H1 (cell line): ENCODE results near the gene KCTD17.

Experiments
- CEBPB ChIP-seq: IDR thresholded peaks from 2 replicates; pipeline ENCODE4 v1.6.1; 2012; ENCODE audit warnings: low read depth, low read length
- CHD1 ChIP-seq: IDR thresholded peaks from 2 replicates; pipeline ENCODE4 v1.6.1; 2012; ENCODE audit warnings: low read depth, low read length, improper control_type of control experiment
- EZH2 ChIP-seq: fragments of 200-600 bp; sonication (generic); IDR thresholded peaks from 2 replicates; pipeline ENCODE4 v1.7.1; 2012; ENCODE audit warnings: low read depth, mild to moderate bottlenecking, moderate library complexity, low read length, inconsistent platforms; ENCODE audit not compliant: severe bottlenecking
- HDAC2 ChIP-seq, 2 experiments: fragments of 300-600 bp in 1 of 2; sonication (generic) in 1 of 2; IDR thresholded peaks; 2 replicates each; pipeline ENCODE4 v1.6.1; 2011 to 2012; ENCODE audit warnings: low read depth in 2 of 2, low read length in 2 of 2, mild to moderate bottlenecking in 2 of 2, moderate library complexity in 2 of 2, borderline replicate concordance in 1 of 2, inconsistent platforms in 1 of 2
- NANOG ChIP-seq: IDR thresholded peaks from 2 replicates; pipeline ENCODE4 v1.6.1; 2011; ENCODE audit warnings: low read length, low read depth, mild to moderate bottlenecking, inconsistent platforms; ENCODE audit not compliant: insufficient read depth, poor library complexity, severe bottlenecking
- NRF1 ChIP-seq: IDR thresholded peaks from 2 replicates; pipeline ENCODE4 v1.6.1; 2011; ENCODE audit warnings: mild to moderate bottlenecking, low read depth, low read length, improper control_type of control experiment
- POLR2A ChIP-seq, 2 experiments: IDR thresholded peaks; 1 replicate in 1 of 2; 2 replicates in 1 of 2; pipeline ENCODE4 v1.6.1; 2011; ENCODE audit warnings: low read depth in 2 of 2, low read length in 2 of 2, mild to moderate bottlenecking in 2 of 2; ENCODE audit errors: control extremely low read depth in 1 of 2
- RFX5 ChIP-seq: IDR thresholded peaks from 2 replicates; pipeline ENCODE4 v1.6.1; 2011; ENCODE audit warnings: low read depth, low read length, improper control_type of control experiment, borderline replicate concordance
- TEAD4 ChIP-seq: IDR thresholded peaks from 2 replicates; pipeline ENCODE4 v1.6.1; 2012; ENCODE audit warnings: low read depth, low read length, inconsistent platforms, mixed read lengths
- YY1 ChIP-seq: IDR thresholded peaks from 2 replicates; pipeline ENCODE4 v1.6.1; 2011; ENCODE audit warnings: low read depth, mild to moderate bottlenecking, low read length
- TF ChIP-seq, protein P1 (sequence below): IDR thresholded peaks from 2 replicates; pipeline ENCODE4 v1.6.1; 2012; ENCODE audit warnings: inconsistent platforms
- TF ChIP-seq, protein P2 (sequence below), 3 experiments: IDR thresholded peaks; 1 replicate in 2 of 3; 2 replicates in 1 of 3; pipeline versions ENCODE4 v1.5.1 to v1.6.1; 2011; ENCODE audit warnings: low read length in 3 of 3, mild to moderate bottlenecking in 3 of 3, inconsistent platforms in 2 of 3, low read depth in 1 of 3, moderate library complexity in 1 of 3; ENCODE audit not compliant: insufficient read depth in 1 of 3; ENCODE audit errors: control extremely low read depth in 1 of 3
- TF ChIP-seq, protein P3 (sequence below): fragments of 300-600 bp; sonication (generic); IDR thresholded peaks from 2 replicates; pipeline ENCODE4 v1.7.1; 2012; ENCODE audit warnings: low read length, moderate library complexity, mild to moderate bottlenecking, inconsistent platforms; ENCODE audit not compliant: insufficient replicate concordance
- TF ChIP-seq, protein P4 (sequence below): IDR thresholded peaks from 2 replicates; pipeline ENCODE4 v1.6.1; 2012; ENCODE audit warnings: inconsistent platforms

DNA sequence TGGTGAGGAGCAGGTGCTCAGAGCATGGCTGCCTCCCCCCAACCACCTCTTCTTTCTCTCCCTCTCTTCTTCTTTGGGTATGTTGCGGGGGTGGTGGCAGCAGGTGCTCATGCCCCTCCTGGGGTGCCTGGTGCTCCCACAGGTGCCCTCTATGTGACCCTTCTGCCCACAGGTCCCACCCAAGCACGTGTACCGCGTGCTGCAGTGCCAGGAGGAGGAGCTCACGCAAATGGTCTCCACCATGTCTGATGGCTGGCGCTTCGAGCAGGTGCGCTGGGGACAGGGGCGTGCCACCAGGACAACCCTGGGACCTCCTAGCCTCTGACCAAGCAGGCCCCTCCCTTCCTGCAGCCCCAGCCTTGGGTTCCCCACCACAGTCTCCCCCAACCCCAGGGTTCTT is 5.7 kb downstream of the KCTD17 start:
- TF ChIP-seq EZH2 (no peak), POLR2A (IDR thresholded peaks at IDR 0.05; ENCODE audit: control extremely low read depth in 1 of 2, low read depth in 2 of 2, low read length in 2 of 2) (no peak), YY1 (no peak), NRF1 (no peak), RFX5 (no peak), NANOG (no peak), CEBPB (no peak), CHD1 (no peak), HDAC2 (IDR thresholded peaks at IDR 0.05; ENCODE audit: borderline replicate concordance in 1 of 2, low read depth in 2 of 2, low read length in 2 of 2) (no peak), TEAD4 (no peak)
- TF ChIP-seq, protein P1, sequence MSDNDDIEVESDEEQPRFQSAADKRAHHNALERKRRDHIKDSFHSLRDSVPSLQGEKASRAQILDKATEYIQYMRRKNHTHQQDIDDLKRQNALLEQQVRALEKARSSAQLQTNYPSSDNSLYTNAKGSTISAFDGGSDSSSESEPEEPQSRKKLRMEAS = no peak
- TF ChIP-seq, protein P2, sequence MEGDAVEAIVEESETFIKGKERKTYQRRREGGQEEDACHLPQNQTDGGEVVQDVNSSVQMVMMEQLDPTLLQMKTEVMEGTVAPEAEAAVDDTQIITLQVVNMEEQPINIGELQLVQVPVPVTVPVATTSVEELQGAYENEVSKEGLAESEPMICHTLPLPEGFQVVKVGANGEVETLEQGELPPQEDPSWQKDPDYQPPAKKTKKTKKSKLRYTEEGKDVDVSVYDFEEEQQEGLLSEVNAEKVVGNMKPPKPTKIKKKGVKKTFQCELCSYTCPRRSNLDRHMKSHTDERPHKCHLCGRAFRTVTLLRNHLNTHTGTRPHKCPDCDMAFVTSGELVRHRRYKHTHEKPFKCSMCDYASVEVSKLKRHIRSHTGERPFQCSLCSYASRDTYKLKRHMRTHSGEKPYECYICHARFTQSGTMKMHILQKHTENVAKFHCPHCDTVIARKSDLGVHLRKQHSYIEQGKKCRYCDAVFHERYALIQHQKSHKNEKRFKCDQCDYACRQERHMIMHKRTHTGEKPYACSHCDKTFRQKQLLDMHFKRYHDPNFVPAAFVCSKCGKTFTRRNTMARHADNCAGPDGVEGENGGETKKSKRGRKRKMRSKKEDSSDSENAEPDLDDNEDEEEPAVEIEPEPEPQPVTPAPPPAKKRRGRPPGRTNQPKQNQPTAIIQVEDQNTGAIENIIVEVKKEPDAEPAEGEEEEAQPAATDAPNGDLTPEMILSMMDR (IDR thresholded peaks at IDR 0.05; ENCODE audit: control extremely low read depth in 1 of 3, insufficient read depth in 1 of 3, low read depth in 1 of 3, low read length in 3 of 3) = no peak
- TF ChIP-seq, protein P3, sequence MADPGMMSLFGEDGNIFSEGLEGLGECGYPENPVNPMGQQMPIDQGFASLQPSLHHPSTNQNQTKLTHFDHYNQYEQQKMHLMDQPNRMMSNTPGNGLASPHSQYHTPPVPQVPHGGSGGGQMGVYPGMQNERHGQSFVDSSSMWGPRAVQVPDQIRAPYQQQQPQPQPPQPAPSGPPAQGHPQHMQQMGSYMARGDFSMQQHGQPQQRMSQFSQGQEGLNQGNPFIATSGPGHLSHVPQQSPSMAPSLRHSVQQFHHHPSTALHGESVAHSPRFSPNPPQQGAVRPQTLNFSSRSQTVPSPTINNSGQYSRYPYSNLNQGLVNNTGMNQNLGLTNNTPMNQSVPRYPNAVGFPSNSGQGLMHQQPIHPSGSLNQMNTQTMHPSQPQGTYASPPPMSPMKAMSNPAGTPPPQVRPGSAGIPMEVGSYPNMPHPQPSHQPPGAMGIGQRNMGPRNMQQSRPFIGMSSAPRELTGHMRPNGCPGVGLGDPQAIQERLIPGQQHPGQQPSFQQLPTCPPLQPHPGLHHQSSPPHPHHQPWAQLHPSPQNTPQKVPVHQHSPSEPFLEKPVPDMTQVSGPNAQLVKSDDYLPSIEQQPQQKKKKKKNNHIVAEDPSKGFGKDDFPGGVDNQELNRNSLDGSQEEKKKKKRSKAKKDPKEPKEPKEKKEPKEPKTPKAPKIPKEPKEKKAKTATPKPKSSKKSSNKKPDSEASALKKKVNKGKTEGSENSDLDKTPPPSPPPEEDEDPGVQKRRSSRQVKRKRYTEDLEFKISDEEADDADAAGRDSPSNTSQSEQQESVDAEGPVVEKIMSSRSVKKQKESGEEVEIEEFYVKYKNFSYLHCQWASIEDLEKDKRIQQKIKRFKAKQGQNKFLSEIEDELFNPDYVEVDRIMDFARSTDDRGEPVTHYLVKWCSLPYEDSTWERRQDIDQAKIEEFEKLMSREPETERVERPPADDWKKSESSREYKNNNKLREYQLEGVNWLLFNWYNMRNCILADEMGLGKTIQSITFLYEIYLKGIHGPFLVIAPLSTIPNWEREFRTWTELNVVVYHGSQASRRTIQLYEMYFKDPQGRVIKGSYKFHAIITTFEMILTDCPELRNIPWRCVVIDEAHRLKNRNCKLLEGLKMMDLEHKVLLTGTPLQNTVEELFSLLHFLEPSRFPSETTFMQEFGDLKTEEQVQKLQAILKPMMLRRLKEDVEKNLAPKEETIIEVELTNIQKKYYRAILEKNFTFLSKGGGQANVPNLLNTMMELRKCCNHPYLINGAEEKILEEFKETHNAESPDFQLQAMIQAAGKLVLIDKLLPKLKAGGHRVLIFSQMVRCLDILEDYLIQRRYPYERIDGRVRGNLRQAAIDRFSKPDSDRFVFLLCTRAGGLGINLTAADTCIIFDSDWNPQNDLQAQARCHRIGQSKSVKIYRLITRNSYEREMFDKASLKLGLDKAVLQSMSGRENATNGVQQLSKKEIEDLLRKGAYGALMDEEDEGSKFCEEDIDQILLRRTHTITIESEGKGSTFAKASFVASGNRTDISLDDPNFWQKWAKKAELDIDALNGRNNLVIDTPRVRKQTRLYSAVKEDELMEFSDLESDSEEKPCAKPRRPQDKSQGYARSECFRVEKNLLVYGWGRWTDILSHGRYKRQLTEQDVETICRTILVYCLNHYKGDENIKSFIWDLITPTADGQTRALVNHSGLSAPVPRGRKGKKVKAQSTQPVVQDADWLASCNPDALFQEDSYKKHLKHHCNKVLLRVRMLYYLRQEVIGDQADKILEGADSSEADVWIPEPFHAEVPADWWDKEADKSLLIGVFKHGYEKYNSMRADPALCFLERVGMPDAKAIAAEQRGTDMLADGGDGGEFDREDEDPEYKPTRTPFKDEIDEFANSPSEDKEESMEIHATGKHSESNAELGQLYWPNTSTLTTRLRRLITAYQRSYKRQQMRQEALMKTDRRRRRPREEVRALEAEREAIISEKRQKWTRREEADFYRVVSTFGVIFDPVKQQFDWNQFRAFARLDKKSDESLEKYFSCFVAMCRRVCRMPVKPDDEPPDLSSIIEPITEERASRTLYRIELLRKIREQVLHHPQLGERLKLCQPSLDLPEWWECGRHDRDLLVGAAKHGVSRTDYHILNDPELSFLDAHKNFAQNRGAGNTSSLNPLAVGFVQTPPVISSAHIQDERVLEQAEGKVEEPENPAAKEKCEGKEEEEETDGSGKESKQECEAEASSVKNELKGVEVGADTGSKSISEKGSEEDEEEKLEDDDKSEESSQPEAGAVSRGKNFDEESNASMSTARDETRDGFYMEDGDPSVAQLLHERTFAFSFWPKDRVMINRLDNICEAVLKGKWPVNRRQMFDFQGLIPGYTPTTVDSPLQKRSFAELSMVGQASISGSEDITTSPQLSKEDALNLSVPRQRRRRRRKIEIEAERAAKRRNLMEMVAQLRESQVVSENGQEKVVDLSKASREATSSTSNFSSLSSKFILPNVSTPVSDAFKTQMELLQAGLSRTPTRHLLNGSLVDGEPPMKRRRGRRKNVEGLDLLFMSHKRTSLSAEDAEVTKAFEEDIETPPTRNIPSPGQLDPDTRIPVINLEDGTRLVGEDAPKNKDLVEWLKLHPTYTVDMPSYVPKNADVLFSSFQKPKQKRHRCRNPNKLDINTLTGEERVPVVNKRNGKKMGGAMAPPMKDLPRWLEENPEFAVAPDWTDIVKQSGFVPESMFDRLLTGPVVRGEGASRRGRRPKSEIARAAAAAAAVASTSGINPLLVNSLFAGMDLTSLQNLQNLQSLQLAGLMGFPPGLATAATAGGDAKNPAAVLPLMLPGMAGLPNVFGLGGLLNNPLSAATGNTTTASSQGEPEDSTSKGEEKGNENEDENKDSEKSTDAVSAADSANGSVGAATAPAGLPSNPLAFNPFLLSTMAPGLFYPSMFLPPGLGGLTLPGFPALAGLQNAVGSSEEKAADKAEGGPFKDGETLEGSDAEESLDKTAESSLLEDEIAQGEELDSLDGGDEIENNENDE = no peak
- TF ChIP-seq, protein P4, sequence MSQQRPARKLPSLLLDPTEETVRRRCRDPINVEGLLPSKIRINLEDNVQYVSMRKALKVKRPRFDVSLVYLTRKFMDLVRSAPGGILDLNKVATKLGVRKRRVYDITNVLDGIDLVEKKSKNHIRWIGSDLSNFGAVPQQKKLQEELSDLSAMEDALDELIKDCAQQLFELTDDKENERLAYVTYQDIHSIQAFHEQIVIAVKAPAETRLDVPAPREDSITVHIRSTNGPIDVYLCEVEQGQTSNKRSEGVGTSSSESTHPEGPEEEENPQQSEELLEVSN = no peak
